ENCODE data around the gene METAP1D. TPM values are rescaled to one million over a fixed set of nuclear protein-coding genes. Genes with fewer than 3 reads are reported as not detected.

The METAP1D gene
- total RNA-seq, 1 experiment from 2014 or later = 12.7 TPM

GRCh38 chr2:172099472-172100079 lies 99.8 kb downstream of the METAP1D start:
- peak overlapping the region; percentile 96 for H3K27ac ChIP-seq (ENCODE audit: low read depth, low read length, poor library complexity, severe bottlenecking)
- no TSS peak for BruUV-seq (replicated peaks)
- H3K36me3 ChIP-seq (ENCODE audit: insufficient read depth, low read length, poor library complexity, severe bottlenecking) = no peaks in the 10 kb centered on the region
- peak overlapping the region; percentile 81 for H3K4me3 ChIP-seq (ENCODE audit: low read depth, low read length, poor library complexity, severe bottlenecking)
- H3K4me1 ChIP-seq (ENCODE audit: insufficient read depth, low read length, poor library complexity, severe bottlenecking) = peaks cover 51% of the 10 kb centered on the region
- H3K9me3 ChIP-seq (ENCODE audit: low read depth, low read length, poor library complexity, severe bottlenecking) = no peaks in the 10 kb centered on the region
- intact Hi-C loops (cut with micrococcal nuclease; ENCODE audit: unreplicated experiment) = loop anchor here (5.0 to 10.0 kb wide), 4 partner anchors 142 to 1125 kb away; partner anchors contain the start of gene HAT1
- POLR2A ChIA-PET (ENCODE audit: low non-redundant PET) = no interaction called here
- TF ChIP-seq CTCF (conservative IDR thresholded peaks at IDR 0.05; ENCODE audit: low read depth, low read length) = no peak
- TF ChIP-seq EZH2 (IDR thresholded peaks at IDR 0.05; ENCODE audit: borderline replicate concordance, low read depth, low read length, poor library complexity, severe bottlenecking) = no peak
- no peak for DNase-seq (ENCODE audit: low spot score)
- CTCF ChIA-PET = no interaction called here
- no peaks in the 10 kb centered on the region for H3K27me3 ChIP-seq (replicated peaks; ENCODE audit: insufficient read depth, low read depth, low read length, poor library complexity)

- intact Hi-C loops (cut with micrococcal nuclease; ENCODE audit: unreplicated experiment) = loop anchor here (5.0 to 10.0 kb wide), 4 partner anchors 143 to 1126 kb away; partner anchors contain the start of gene HAT1
- H3K36me3 ChIP-seq (ENCODE audit: insufficient read depth, low read length, poor library complexity, severe bottlenecking) = no peaks in the 10 kb centered on the region
- no TSS peak for BruUV-seq (replicated peaks)
- TF ChIP-seq EZH2 (IDR thresholded peaks at IDR 0.05; ENCODE audit: borderline replicate concordance, low read depth, low read length, poor library complexity, severe bottlenecking) (no peak), CTCF (conservative IDR thresholded peaks at IDR 0.05; ENCODE audit: low read depth, low read length) (no peak)
- peak; percentile 63 for DNase-seq (ENCODE audit: low spot score)
- no peaks in the 10 kb centered on the region for H3K27me3 ChIP-seq (replicated peaks; ENCODE audit: insufficient read depth, low read depth, low read length, poor library complexity)
- CTCF ChIA-PET = no interaction called here
- H3K4me1 ChIP-seq (ENCODE audit: insufficient read depth, low read length, poor library complexity, severe bottlenecking) = peaks cover 51% of the 10 kb centered on the region
- H3K4me3 ChIP-seq (ENCODE audit: low read depth, low read length, poor library complexity, severe bottlenecking) = peak overlapping the region; percentile 81
- no peaks in the 10 kb centered on the region for H3K9me3 ChIP-seq (ENCODE audit: low read depth, low read length, poor library complexity, severe bottlenecking)
- POLR2A ChIA-PET (ENCODE audit: low non-redundant PET) = no interaction called here
- peak overlapping the region; percentile 96 for H3K27ac ChIP-seq (ENCODE audit: low read depth, low read length, poor library complexity, severe bottlenecking)
These were observed 100.6 kb downstream of the METAP1D start for GRCh38 chr2:172100080-172100934.

DNA sequence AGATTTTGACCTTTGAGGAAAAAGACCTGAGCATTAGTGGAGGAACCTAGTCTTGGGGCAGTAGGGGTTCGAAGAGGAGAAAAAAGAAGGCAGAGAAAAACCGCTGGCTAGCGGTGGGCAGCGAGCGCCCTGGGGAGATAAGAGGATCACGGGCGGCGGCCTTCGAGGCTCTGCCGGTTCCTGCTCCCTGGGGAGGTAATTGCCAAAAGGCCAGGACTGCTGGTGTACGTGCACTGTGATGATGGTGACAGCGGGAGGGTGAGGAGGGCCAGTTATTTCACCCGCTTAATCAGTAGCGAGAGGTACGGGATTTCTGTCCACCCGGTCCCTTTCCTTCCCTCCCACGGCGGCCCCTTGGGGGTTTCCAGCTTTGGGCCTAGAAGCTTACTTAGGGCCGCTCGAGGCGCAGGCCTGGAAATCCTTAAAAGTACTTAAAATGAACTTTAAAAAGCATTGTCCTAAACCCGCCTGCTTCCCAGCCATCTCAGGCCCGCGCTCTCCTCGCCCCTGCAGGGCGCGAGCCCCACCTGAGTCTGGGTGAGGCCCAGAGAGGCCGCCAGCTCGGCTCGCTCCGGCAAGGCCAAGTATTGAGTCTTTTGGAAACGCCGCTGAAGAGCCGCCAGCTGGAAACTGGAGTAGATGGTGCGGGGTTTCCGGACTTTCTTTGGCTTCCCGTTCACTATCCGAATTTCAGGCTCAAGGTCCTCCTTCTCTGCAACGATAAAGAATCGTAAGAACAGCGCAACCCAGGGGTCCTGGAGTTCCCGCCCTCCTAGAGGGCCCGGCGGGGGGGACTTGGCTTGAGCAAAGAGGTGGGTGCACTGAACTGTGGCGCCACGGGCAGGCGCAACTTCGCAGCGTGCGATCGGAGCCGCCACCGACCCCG lies 101.4 kb downstream of the METAP1D start:
- intact Hi-C loops (cut with micrococcal nuclease; ENCODE audit: unreplicated experiment) = loop anchor here (5.0 to 10.0 kb wide), 4 partner anchors 144 to 1126 kb away; partner anchors contain the start of gene HAT1
- Histone ChIP-seq H3K36me3 (ENCODE audit: insufficient read depth, low read length, poor library complexity, severe bottlenecking) (no peaks in the 10 kb centered on the region), H3K4me1 (ENCODE audit: insufficient read depth, low read length, poor library complexity, severe bottlenecking) (peaks cover 51% of the 10 kb centered on the region), H3K27ac (ENCODE audit: low read depth, low read length, poor library complexity, severe bottlenecking) (peak overlapping the region; percentile 96), H3K27me3 (replicated peaks; ENCODE audit: insufficient read depth, low read depth, low read length, poor library complexity) (no peaks in the 10 kb centered on the region), H3K9me3 (ENCODE audit: low read depth, low read length, poor library complexity, severe bottlenecking) (no peaks in the 10 kb centered on the region), H3K4me3 (ENCODE audit: low read depth, low read length, poor library complexity, severe bottlenecking) (peak overlapping the region; percentile 81)
- POLR2A ChIA-PET (ENCODE audit: low non-redundant PET) = interaction anchor here (0.6 kb wide), 1 partner anchor 1128 kb away, joined by 3 read pairs; no protein-coding TSS in a partner anchor
- CTCF ChIA-PET = interaction anchor here (2.3 kb wide), 1 partner anchor 395 kb away, joined by 10 read pairs; no protein-coding TSS in a partner anchor
- peak; percentile 80 for DNase-seq (ENCODE audit: low spot score)
- TF ChIP-seq CTCF (conservative IDR thresholded peaks at IDR 0.05; ENCODE audit: low read depth, low read length) (peak; percentile 17; the same call in 1 of the 2 replicates), EZH2 (IDR thresholded peaks at IDR 0.05; ENCODE audit: borderline replicate concordance, low read depth, low read length, poor library complexity, severe bottlenecking) (no peak)
- BruUV-seq (replicated peaks) = TSS peak; percentile 52
